PC-3 (cell line): ENCODE measurements around the gene FBXO41. TPM values are rescaled to one million over a fixed set of nuclear protein-coding genes. Genes with fewer than 3 reads are reported as not detected.

ENCODE experiments used
- ATAC-seq: fragments of 200-7000 bp; cut with Tn5 transposase; 2 replicates; pipeline ENCODE4 v1.9.1; 2020; ENCODE audit warnings: mild to moderate bottlenecking, moderate library complexity
- BruUV-seq: library from RNA; stranded (reverse); fragments of 400-500 nt; replicated peaks from 2 replicates; lab custom pipeline; 2021; lab: Mats Ljungman, UMichigan
- CTCF ChIA-PET: fragments of 300-600 bp; sonication (Branson Sonifier 250); formaldehyde crosslinking; loops from one replicate; lab custom pipeline; 2022; ENCODE audit warnings: antibody characterized with exemption; lab: Charles Lee
- POLR2A ChIA-PET: fragments of 300-600 bp; sonication (Branson Sonifier 250); formaldehyde crosslinking; loops from one replicate; lab custom pipeline; 2022; ENCODE audit warnings: antibody characterized with exemption; ENCODE audit not compliant: unreplicated experiment; lab: Charles Lee
- DNase-seq: peaks from one replicate; pipeline ENCODE4 v3.0.0-alpha.2; 2015
- H2AFZ ChIP-seq: fragments of 300-600 bp; sonication (generic); 2 replicates; pipeline ENCODE4 v1.6.0; 2016; ENCODE audit warnings: antibody characterized with exemption, low read length
- H3F3A ChIP-seq: fragments of 300-600 bp; sonication (generic); one replicate; pipeline ENCODE4 v1.6.0; 2017; ENCODE audit warnings: antibody characterized with exemption, low read length, control low read depth, mild to moderate bottlenecking; ENCODE audit not compliant: unreplicated experiment
- H3K27ac ChIP-seq: fragments of 300-600 bp; sonication (generic); 2 replicates; pipeline ENCODE4 v1.5.1; 2016; ENCODE audit warnings: mild to moderate bottlenecking, low read length
- H3K27me3 ChIP-seq: fragments of 300-600 bp; sonication (generic); 2 replicates; pipeline ENCODE4 v1.6.1; 2016; ENCODE audit warnings: low read length, mixed read lengths
- H3K36me3 ChIP-seq: fragments of 300-600 bp; sonication (generic); 2 replicates; pipeline ENCODE4 v1.6.1; 2016; ENCODE audit warnings: low read depth, mixed run types, low read length, mixed read lengths
- H3K4me1 ChIP-seq: fragments of 300-600 bp; sonication (generic); 2 replicates; pipeline ENCODE4 v1.5.1; 2016; ENCODE audit warnings: low read length; ENCODE audit not compliant: insufficient read depth
- H3K4me2 ChIP-seq: fragments of 300-600 bp; sonication (generic); 2 replicates; pipeline ENCODE4 v1.6.0; 2016; ENCODE audit warnings: low read length
- H3K4me3 ChIP-seq: fragments of 300-600 bp; sonication (generic); 2 replicates; pipeline ENCODE4 v1.5.1; 2016; ENCODE audit warnings: mild to moderate bottlenecking, low read length, mixed read lengths
- H3K79me2 ChIP-seq: fragments of 300-600 bp; sonication (generic); 2 replicates; pipeline ENCODE4 v1.6.1; 2017; ENCODE audit warnings: low read length, mixed read lengths
- H3K9ac ChIP-seq: fragments of 300-600 bp; sonication (generic); 2 replicates; pipeline ENCODE4 v1.6.0; 2016; ENCODE audit warnings: mild to moderate bottlenecking, low read length
- H3K9me2 ChIP-seq: fragments of 300-600 bp; sonication (generic); replicated peaks from 2 replicates; pipeline ENCODE4 v1.6.1; 2016; ENCODE audit warnings: mixed run types, low read length, mixed read lengths
- H3K9me3 ChIP-seq: fragments of 300-600 bp; sonication (generic); 2 replicates; pipeline ENCODE4 v1.6.1; 2016; ENCODE audit warnings: low read length, mixed read lengths
- H4K20me1 ChIP-seq: fragments of 300-600 bp; sonication (generic); 2 replicates; pipeline ENCODE4 v1.6.1; 2016; ENCODE audit warnings: low read length, mixed read lengths
- EZH2 ChIP-seq: fragments of 300-600 bp; sonication (generic); IDR thresholded peaks from one replicate; pipeline ENCODE4 v1.6.1; 2017; ENCODE audit warnings: antibody characterized with exemption, mild to moderate bottlenecking, low read length; ENCODE audit not compliant: unreplicated experiment
- EZH2phosphoT487 ChIP-seq: fragments of 300-600 bp; sonication (generic); IDR thresholded peaks from 2 replicates; pipeline ENCODE4 v1.6.1; 2018; ENCODE audit warnings: mild to moderate bottlenecking, antibody characterized with exemption, low read length, borderline replicate concordance
- intact Hi-C: fragments of 100-400 bp; cut with micrococcal nuclease; formaldehyde crosslinking; loops from 2 replicates; pipeline ENCODE4 v1.9.0; 2023
- total RNA-seq: library from RNA; depleted of rRNA; stranded (reverse); fragments of >200 nt; gene quantifications from 2 replicates; pipeline ENCODE4 v1.2.3, GENCODE V29; 2014
- TF ChIP-seq, protein P1 (sequence below): fragments of 300-600 bp; sonication (generic); conservative IDR thresholded peaks from 2 replicates; pipeline ENCODE4 v1.5.1; 2017; ENCODE audit warnings: antibody characterized with exemption, low read depth, mild to moderate bottlenecking, low read length

FBXO41 gene
- total RNA-seq, 1 experiment from 2014 or later, result 4.2 TPM

DNA sequence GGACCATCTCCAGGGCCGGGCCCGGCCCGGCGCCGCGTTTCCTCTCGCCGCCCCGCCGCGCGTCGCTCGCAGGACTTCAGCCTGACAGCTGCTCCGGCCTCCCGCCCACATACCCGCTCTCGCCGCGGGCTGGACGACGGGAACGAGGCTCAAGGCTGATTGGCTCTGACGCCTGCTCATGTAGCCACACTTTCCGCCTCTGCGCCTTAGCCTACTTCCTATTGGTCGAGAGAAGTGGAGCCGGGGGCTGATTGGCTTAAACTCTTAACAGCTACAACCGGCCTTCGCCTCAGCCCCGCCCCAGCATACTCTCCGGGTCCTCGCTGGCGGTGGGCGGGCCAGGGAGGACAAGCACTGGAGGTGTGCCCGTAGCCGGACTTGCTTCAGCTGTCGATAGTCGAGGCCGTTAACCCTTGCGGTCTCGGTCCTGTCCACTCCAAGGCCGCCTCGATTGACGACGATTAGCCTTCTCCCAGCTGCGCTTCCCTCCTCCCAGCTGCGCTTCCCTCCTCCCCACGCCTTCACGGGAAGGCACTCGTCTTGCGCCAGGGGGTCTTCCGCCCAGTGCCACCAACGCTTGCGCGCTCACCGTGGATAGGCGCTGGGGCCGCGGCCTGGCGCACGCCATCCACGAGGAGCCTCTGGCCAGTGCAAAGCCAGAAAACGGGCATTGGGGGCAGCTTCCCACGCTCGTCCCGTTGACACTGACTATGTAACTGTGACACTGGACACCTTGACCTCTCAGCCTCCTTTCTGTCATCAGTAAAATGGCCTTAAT lies 50.9 kb downstream of the FBXO41 start, which contains the start of gene PRADC1:
Gene PRADC1 (minus strand): TSS at position 86 of the 778 bp plus-strand sequence. CDS start 79 bp downstream, at position 7.
- Histone ChIP-seq H3K9me3 (no peaks in the 10 kb centered on the region), H2AFZ (peak within 1 kb of the TSS; percentile 96), H3K4me3 (peak within 1 kb of the TSS; percentile 94), H3K36me3 (peaks cover 5% of the 10 kb centered on the region; the same call in 1 of the 2 replicates), H3K27me3 (no peaks in the 10 kb centered on the region), H3K9ac (peak within 1 kb of the TSS; percentile 97), H3K4me1 (peaks cover 15% of the 10 kb centered on the region), H3F3A (no peaks in the 10 kb centered on the region), H3K27ac (peak within 1 kb of the TSS; percentile 41), H4K20me1 (peaks cover 33% of the 10 kb centered on the region), H3K79me2 (peaks cover 51% of the 10 kb centered on the region), H3K9me2 (no peaks in the 10 kb centered on the region), H3K4me2 (peak within 1 kb of the TSS; percentile 99)
- TF ChIP-seq, protein P1, sequence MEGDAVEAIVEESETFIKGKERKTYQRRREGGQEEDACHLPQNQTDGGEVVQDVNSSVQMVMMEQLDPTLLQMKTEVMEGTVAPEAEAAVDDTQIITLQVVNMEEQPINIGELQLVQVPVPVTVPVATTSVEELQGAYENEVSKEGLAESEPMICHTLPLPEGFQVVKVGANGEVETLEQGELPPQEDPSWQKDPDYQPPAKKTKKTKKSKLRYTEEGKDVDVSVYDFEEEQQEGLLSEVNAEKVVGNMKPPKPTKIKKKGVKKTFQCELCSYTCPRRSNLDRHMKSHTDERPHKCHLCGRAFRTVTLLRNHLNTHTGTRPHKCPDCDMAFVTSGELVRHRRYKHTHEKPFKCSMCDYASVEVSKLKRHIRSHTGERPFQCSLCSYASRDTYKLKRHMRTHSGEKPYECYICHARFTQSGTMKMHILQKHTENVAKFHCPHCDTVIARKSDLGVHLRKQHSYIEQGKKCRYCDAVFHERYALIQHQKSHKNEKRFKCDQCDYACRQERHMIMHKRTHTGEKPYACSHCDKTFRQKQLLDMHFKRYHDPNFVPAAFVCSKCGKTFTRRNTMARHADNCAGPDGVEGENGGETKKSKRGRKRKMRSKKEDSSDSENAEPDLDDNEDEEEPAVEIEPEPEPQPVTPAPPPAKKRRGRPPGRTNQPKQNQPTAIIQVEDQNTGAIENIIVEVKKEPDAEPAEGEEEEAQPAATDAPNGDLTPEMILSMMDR, result no peak
- TF ChIP-seq EZH2 (no peak), EZH2phosphoT487 (no peak)
- intact Hi-C loops, result loop anchor here (1.0 kb wide), 1 partner anchor 19 kb away; the partner anchor contains the start of gene SMYD5
- peak; percentile 89 for ATAC-seq
- ChIA-PET CTCF (interaction anchor here (1.2 to 1.4 kb wide), 2 partner anchors 21 to 56 kb away, joined by 3 read pairs; no protein-coding TSS in a partner anchor), POLR2A (interaction anchor here (0.6 kb wide), 1 partner anchor 135 kb away, joined by 4 read pairs; no protein-coding TSS in a partner anchor)
- TSS peak; percentile 77 for BruUV-seq
- DNase-seq, result peak; percentile 99

DNA sequence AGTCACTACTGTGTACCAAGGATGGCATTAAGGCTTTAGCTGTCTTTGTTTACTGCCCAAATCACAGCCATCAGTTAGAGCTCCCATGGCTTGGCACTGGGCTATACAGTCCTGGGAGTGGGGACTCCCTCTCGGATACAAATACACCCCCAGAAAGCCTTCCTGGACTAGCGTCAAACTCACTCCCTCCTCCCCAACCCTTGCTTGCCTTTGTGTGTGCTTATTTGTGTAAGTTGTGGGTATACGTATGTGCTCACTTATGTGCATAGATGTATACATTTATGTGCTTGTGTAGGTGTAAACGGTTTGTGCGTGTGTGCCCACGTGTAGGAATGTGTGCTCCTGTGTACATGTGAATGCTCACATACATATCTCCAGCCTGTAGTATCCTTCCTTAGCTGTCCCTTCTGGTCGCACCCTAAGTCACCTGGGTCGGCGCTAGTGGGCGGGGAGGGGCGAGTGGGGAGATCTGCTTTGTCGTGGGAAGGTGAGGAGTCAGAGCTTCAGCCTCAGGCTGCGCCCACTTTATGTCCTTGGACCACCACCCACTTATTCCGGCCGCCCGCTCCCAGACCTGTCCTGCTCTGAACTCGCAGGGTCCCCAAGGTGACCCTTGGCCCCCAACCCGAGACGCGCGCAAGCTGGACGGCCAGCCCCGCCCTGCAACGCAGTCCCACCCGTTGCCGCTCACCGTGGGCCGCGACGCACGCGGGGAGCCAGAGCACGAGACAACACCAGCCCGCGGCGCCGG lies 51.7 kb downstream of the FBXO41 start:
- Histone ChIP-seq H2AFZ (peak overlapping the region; percentile 96), H3K9me2 (no peaks in the 10 kb centered on the region), H3K27ac (no peak overlapping the region), H4K20me1 (peaks cover 29% of the 10 kb centered on the region), H3K4me1 (peaks cover 15% of the 10 kb centered on the region), H3K4me3 (peak overlapping the region; percentile 94), H3K4me2 (peak overlapping the region; percentile 99), H3K79me2 (peaks cover 44% of the 10 kb centered on the region), H3K27me3 (no peaks in the 10 kb centered on the region), H3K9me3 (no peaks in the 10 kb centered on the region), H3K36me3 (peaks cover 5% of the 10 kb centered on the region; the same call in 1 of the 2 replicates), H3F3A (no peaks in the 10 kb centered on the region), H3K9ac (peak overlapping the region; percentile 72)
- ChIA-PET POLR2A (interaction anchor here (0.6 kb wide), 1 partner anchor 136 kb away, joined by 4 read pairs; no protein-coding TSS in a partner anchor), CTCF (interaction anchor here (1.2 kb wide), 1 partner anchor 20 kb away, joined by 3 read pairs; no protein-coding TSS in a partner anchor)
- BruUV-seq, result TSS peak; percentile 38
- TF ChIP-seq EZH2 (no peak), EZH2phosphoT487 (no peak)
- TF ChIP-seq, protein P1, result no peak; the same call in 1 of the 2 replicates
- peak; percentile 8; the same call in 1 of the 2 replicates for ATAC-seq
- intact Hi-C loops, result loop anchor here (1.0 kb wide), 1 partner anchor 18 kb away; the partner anchor contains the start of gene SMYD5
- peak; percentile 13 for DNase-seq
